Smooth muscle cell (in vitro differentiated cells): ENCODE data around the gene COLGALT1. TPM values are rescaled to one million over a fixed set of nuclear protein-coding genes. Genes with fewer than 3 reads are reported as not detected.

ENCODE experiments used
- DNase-seq: peaks from one replicate; lab custom pipeline; 2025; ENCODE audit not compliant: unreplicated experiment; lab: John Stamatoyannopoulos, UW
- H2AFZ ChIP-seq: fragments of 200-600 bp; sonication (generic); 2 replicates; pipeline ENCODE4 v1.6.0; 2016; ENCODE audit warnings: antibody characterized with exemption, low read depth, mild to moderate bottlenecking
- H3F3A ChIP-seq: fragments of 200-600 bp; sonication (generic); 2 replicates; pipeline ENCODE4 v1.6.0; 2017; ENCODE audit warnings: antibody characterized with exemption, low read depth
- H3K27ac ChIP-seq: fragments of 200-600 bp; sonication (generic); 2 replicates; pipeline ENCODE4 v1.5.1; 2016; ENCODE audit warnings: low read depth, mild to moderate bottlenecking
- H3K27me3 ChIP-seq: fragments of 200-600 bp; sonication (generic); 2 replicates; pipeline ENCODE4 v1.6.1; 2016; ENCODE audit warnings: low read depth, mild to moderate bottlenecking
- H3K36me3 ChIP-seq: fragments of 200-600 bp; sonication (generic); 2 replicates; pipeline ENCODE4 v1.5.1; 2016; ENCODE audit warnings: low read depth
- H3K4me1 ChIP-seq: fragments of 200-600 bp; sonication (generic); 2 replicates; pipeline ENCODE4 v1.5.1; 2016; ENCODE audit warnings: low read depth
- H3K4me2 ChIP-seq: fragments of 200-600 bp; sonication (generic); 2 replicates; pipeline ENCODE4 v1.6.0; 2016; ENCODE audit warnings: mild to moderate bottlenecking
- H3K4me3 ChIP-seq: fragments of 200-600 bp; sonication (generic); 2 replicates; pipeline ENCODE4 v1.5.1; 2016; ENCODE audit warnings: mild to moderate bottlenecking
- H3K79me2 ChIP-seq: fragments of 200-600 bp; sonication (generic); 2 replicates; pipeline ENCODE4 v1.6.0; 2016; ENCODE audit warnings: low read depth, mild to moderate bottlenecking
- H3K9ac ChIP-seq: fragments of 200-600 bp; sonication (generic); 2 replicates; pipeline ENCODE4 v1.6.0; 2016; ENCODE audit warnings: low read depth
- H3K9me3 ChIP-seq: fragments of 200-600 bp; sonication (generic); replicated peaks from 2 replicates; pipeline ENCODE4 v1.5.1; 2016; ENCODE audit warnings: low read depth
- H4K20me1 ChIP-seq: fragments of 200-600 bp; sonication (generic); 2 replicates; pipeline ENCODE4 v1.6.0; 2016; ENCODE audit warnings: low read depth
- CTCF ChIP-seq: fragments of 200-600 bp; sonication (generic); IDR thresholded peaks from 2 replicates; pipeline ENCODE4 v1.5.1; 2017; ENCODE audit warnings: borderline replicate concordance, mild to moderate bottlenecking, antibody characterized with exemption; ENCODE audit not compliant: insufficient read depth, poor library complexity, severe bottlenecking
- WGBS: methylation state at CpG from one replicate; pipeline ENCODE4 v1.1.7; 2016; ENCODE audit warnings: low lambda C conversion rate; 5-methylcytosine and 5-hydroxymethylcytosine counted together
- polyA plus RNA-seq: library from polyadenylated mRNA; unstranded; fragments of >200 nt; fragmentation: Nextera tagmentation; extraction: Ambion mirVana; gene quantifications from 2 replicates; pipeline ENCODE4 v1.2.1, GENCODE V29; 2016
- total RNA-seq: library from RNA; depleted of rRNA; stranded (reverse); fragments of >200 nt; gene quantifications from 2 replicates; pipeline ENCODE4 v1.2.3, GENCODE V29; 2014

COLGALT1 gene
- total and polyA plus RNA-seq, 2 experiments from 2014 or later = 126 to 151 TPM

GRCh38 chr19:17527326-17527725 lies 28.1 kb upstream of the COLGALT1 start:
- Histone ChIP-seq H3K4me1 (no peaks in the 10 kb centered on the region), H2AFZ (no peak overlapping the region), H3K9me3 (no peaks in the 10 kb centered on the region), H3K27ac (no peak overlapping the region), H3K27me3 (no peaks in the 10 kb centered on the region), H3K9ac (no peak overlapping the region), H3F3A (no peaks in the 10 kb centered on the region), H3K79me2 (no peaks in the 10 kb centered on the region), H3K4me3 (no peak overlapping the region), H4K20me1 (no peaks in the 10 kb centered on the region), H3K4me2 (no peak overlapping the region), H3K36me3 (no peaks in the 10 kb centered on the region)
- WGBS = 85% methylated on average over 10 of the region's 10 CpGs
- TF ChIP-seq CTCF = no peak
- no peak for DNase-seq

- Histone ChIP-seq H3F3A (no peaks in the 10 kb centered on the region), H3K4me2 (no peak overlapping the region), H3K9me3 (no peaks in the 10 kb centered on the region), H2AFZ (no peak overlapping the region), H3K9ac (no peak overlapping the region), H3K4me1 (no peaks in the 10 kb centered on the region), H3K79me2 (no peaks in the 10 kb centered on the region), H3K27ac (no peak overlapping the region), H3K4me3 (no peak overlapping the region), H4K20me1 (no peaks in the 10 kb centered on the region), H3K27me3 (no peaks in the 10 kb centered on the region), H3K36me3 (no peaks in the 10 kb centered on the region)
- no peak for TF ChIP-seq CTCF
- WGBS = 93% methylated on average over 3 of the region's 3 CpGs
- DNase-seq = no peak
These were observed 26.8 kb upstream of the COLGALT1 start for GRCh38 chr19:17528610-17529009.

- H3K9ac ChIP-seq = no peak overlapping the region
These were observed 25.9 kb upstream of the COLGALT1 start for GRCh38 chr19:17529239-17530158.

More at GRCh38 chr19:17529239-17530158, 25.9 kb upstream of the COLGALT1 start:
- Histone ChIP-seq H3K36me3 (no peaks in the 10 kb centered on the region), H2AFZ (no peak overlapping the region), H3K4me2 (no peak overlapping the region), H3K4me3 (no peak overlapping the region), H3K27ac (no peak overlapping the region), H3K27me3 (no peaks in the 10 kb centered on the region), H3F3A (no peaks in the 10 kb centered on the region), H3K9me3 (no peaks in the 10 kb centered on the region), H4K20me1 (no peaks in the 10 kb centered on the region), H3K79me2 (no peaks in the 10 kb centered on the region), H3K4me1 (no peaks in the 10 kb centered on the region)
- WGBS = 87% methylated on average over 8 of the region's 8 CpGs
- no peak for DNase-seq
- no peak for TF ChIP-seq CTCF
